8988T (cell line): ENCODE results near the gene MRPS7.
"Not testable (repeated sequence)": the region's sequence is repeated elsewhere in the genome, so short reads cannot be mapped to it uniquely, and the experiment has no call there.

Source experiments
- DNase-seq: peaks from one replicate; pipeline ENCODE4 v3.0.0; 2011

The MRPS7 gene

GRCh38 chr17:75244133-75244866, 17.4 kb upstream of the MRPS7 start:
- no peak for DNase-seq

GRCh38 chr17:75245011-75245410, 16.7 kb upstream of the MRPS7 start:
- DNase-seq, result no peak

- no peak for DNase-seq
Measured at GRCh38 chr17:75246404-75246803, 15.3 kb upstream of the MRPS7 start.

GRCh38 chr17:75249564-75249963, 12.1 kb upstream of the MRPS7 start:
- no peak for DNase-seq

GRCh38 chr17:75250009-75250471, 11.6 kb upstream of the MRPS7 start:
- no peak for DNase-seq

- DNase-seq, result no peak
Measured at GRCh38 chr17:75252039-75252816, 9.5 kb upstream of the MRPS7 start.

- not testable (repeated sequence) for DNase-seq
Measured at GRCh38 chr17:75255954-75256698, 5.6 kb upstream of the MRPS7 start.

GRCh38 chr17:75257228-75257627, 4.5 kb upstream of the MRPS7 start:
- not testable (repeated sequence) for DNase-seq

GRCh38 chr17:75260641-75261335, 891 bp upstream of the MRPS7 start:
- DNase-seq, result no peak

GRCh38 chr17:75262112-75262606, 480 bp downstream of the MRPS7 start:
- no peak for DNase-seq

- DNase-seq, result no peak
Measured at GRCh38 chr17:75263055-75263454, 1.4 kb downstream of the MRPS7 start.

GRCh38 chr17:75265614-75266315, 4.1 kb downstream of the MRPS7 start:
- no peak for DNase-seq

GRCh38 chr17:75266316-75267152, 4.9 kb downstream of the MRPS7 start:
- DNase-seq, result no peak

GRCh38 chr17:75267153-75267410, 5.4 kb downstream of the MRPS7 start:
- no peak for DNase-seq

GRCh38 chr17:75267411-75268232, 5.9 kb downstream of the MRPS7 start:
- peak; percentile 64 for DNase-seq

- DNase-seq, result no peak
Measured at GRCh38 chr17:75269844-75270217, 8.2 kb downstream of the MRPS7 start.

- DNase-seq, result peak; percentile 78
Measured at GRCh38 chr17:75270218-75270965, 8.7 kb downstream of the MRPS7 start.

GRCh38 chr17:75270966-75271232, 9.2 kb downstream of the MRPS7 start, which contains the start of gene MIF4GD:
Gene MIF4GD (minus strand): TSS chr17:75271231. CDS start chr17:75270195, 1,036 bp downstream.
- DNase-seq, result no peak

- DNase-seq, result peak; percentile 85
Measured at GRCh38 chr17:75271233-75271954, 9.7 kb downstream of the MRPS7 start.
